ENCODE measurements around the gene TLCD5. TPM values are rescaled to one million over a fixed set of nuclear protein-coding genes. Genes with fewer than 3 reads are reported as not detected.

The TLCD5 gene
- total and polyA plus RNA-seq, 4 donors: 2.0 to 10.8 (median 3.1) TPM

DNA sequence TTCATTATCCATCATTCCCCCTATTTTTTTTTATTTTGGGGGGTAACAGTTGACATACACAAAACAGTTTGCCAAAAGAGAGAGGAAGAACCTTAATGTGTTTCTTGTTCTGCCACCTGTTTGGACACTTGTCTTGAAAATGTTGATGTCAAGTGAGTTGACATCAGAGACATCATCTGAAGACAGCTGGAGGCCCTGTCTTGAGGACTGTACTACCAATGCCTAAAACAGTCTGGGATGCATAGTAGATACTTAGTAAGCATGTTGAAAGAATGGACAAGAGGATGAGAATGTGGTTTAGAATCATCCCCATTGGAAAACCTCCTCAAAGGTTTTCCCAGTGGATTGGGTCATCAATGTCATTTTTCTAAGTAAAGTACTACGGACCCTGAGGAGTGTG, 8.7 kb downstream of the TLCD5 start:
- no peaks in the 10 kb centered on the region for H3K27me3 ChIP-seq (ENCODE audit: control insufficient read depth in 3 of 3, insufficient read depth in 3 of 3, low read length in 2 of 3)
- no peaks in the 10 kb centered on the region for H3K9me3 ChIP-seq (ENCODE audit: control insufficient read depth in 4 of 4, insufficient read depth in 3 of 4, low read length in 3 of 4)
- peaks cover 0 to 34% (median 12%) of the 10 kb centered on the region in 5 donors for H3K4me1 ChIP-seq (ENCODE audit: control insufficient read depth in 5 of 5, insufficient read depth in 5 of 5, low read length in 5 of 5)
- 82 to 83% methylated on average over 1 of the region's 1 CpG for WGBS, 2 donors
- ATAC-seq (ENCODE audit: insufficient read depth, low FRiP score) (no peak), DNase-seq (no peak)
- no peak overlapping the region for H3K27ac ChIP-seq (ENCODE audit: low read depth in 1 of 2, low read length in 1 of 2)
- TF ChIP-seq, protein P1, sequence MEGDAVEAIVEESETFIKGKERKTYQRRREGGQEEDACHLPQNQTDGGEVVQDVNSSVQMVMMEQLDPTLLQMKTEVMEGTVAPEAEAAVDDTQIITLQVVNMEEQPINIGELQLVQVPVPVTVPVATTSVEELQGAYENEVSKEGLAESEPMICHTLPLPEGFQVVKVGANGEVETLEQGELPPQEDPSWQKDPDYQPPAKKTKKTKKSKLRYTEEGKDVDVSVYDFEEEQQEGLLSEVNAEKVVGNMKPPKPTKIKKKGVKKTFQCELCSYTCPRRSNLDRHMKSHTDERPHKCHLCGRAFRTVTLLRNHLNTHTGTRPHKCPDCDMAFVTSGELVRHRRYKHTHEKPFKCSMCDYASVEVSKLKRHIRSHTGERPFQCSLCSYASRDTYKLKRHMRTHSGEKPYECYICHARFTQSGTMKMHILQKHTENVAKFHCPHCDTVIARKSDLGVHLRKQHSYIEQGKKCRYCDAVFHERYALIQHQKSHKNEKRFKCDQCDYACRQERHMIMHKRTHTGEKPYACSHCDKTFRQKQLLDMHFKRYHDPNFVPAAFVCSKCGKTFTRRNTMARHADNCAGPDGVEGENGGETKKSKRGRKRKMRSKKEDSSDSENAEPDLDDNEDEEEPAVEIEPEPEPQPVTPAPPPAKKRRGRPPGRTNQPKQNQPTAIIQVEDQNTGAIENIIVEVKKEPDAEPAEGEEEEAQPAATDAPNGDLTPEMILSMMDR (IDR thresholded peaks at IDR 0.05; ENCODE audit: control extremely low read depth, extremely low read depth): no peak
- no peak overlapping the region for H3K9ac ChIP-seq (ENCODE audit: insufficient read depth in 1 of 2, low read length in 2 of 2)
- H3K36me3 ChIP-seq (ENCODE audit: control insufficient read depth in 4 of 4, insufficient read depth in 4 of 4, low read length in 4 of 4): peaks cover 2 to 10% (median 6%) of the 10 kb centered on the region in 4 donors
- H3K4me3 ChIP-seq: no peak overlapping the region

DNA sequence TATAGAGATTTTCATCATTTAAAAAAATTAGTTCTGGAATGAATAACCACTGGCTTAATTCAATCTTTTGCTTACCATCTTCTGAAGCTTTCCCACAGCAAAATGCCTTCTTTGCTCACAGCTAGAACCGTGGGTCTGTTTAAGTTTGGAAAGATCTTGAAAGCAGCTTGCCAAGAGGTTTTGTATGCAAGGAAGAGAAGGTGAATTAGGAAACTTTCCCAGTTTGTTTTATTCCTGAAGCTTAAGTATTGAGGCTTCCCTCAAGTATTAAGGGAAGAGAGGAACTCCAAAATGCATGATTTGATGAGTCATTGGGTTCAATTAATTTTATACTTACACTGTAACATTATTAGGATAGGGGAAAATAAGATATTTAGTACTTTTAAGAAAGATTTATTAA, 9.2 kb downstream of the TLCD5 start:
- no peaks in the 10 kb centered on the region for H3K27me3 ChIP-seq (ENCODE audit: control insufficient read depth in 3 of 3, insufficient read depth in 3 of 3, low read length in 2 of 3)
- no peak overlapping the region for H3K4me3 ChIP-seq
- no peak overlapping the region for H3K9ac ChIP-seq (ENCODE audit: insufficient read depth in 1 of 2, low read length in 2 of 2)
- no peaks in the 10 kb centered on the region for H3K9me3 ChIP-seq (ENCODE audit: control insufficient read depth in 4 of 4, insufficient read depth in 3 of 4, low read length in 3 of 4)
- ATAC-seq (ENCODE audit: insufficient read depth, low FRiP score) (no peak), DNase-seq (no peak)
- H3K27ac ChIP-seq (ENCODE audit: low read depth in 1 of 2, low read length in 1 of 2): peak overlapping the region in 1 of 2 donors; percentile 46
- TF ChIP-seq, protein P1 (IDR thresholded peaks at IDR 0.05; ENCODE audit: control extremely low read depth, extremely low read depth): no peak
- H3K36me3 ChIP-seq (ENCODE audit: control insufficient read depth in 4 of 4, insufficient read depth in 4 of 4, low read length in 4 of 4): peaks cover 2 to 10% (median 6%) of the 10 kb centered on the region in 4 donors
- 25 to 65% methylated on average over 1 of the region's 1 CpG for WGBS, 2 donors
- peaks cover 0 to 39% (median 12%) of the 10 kb centered on the region in 5 donors for H3K4me1 ChIP-seq (ENCODE audit: control insufficient read depth in 5 of 5, insufficient read depth in 5 of 5, low read length in 5 of 5)

DNA sequence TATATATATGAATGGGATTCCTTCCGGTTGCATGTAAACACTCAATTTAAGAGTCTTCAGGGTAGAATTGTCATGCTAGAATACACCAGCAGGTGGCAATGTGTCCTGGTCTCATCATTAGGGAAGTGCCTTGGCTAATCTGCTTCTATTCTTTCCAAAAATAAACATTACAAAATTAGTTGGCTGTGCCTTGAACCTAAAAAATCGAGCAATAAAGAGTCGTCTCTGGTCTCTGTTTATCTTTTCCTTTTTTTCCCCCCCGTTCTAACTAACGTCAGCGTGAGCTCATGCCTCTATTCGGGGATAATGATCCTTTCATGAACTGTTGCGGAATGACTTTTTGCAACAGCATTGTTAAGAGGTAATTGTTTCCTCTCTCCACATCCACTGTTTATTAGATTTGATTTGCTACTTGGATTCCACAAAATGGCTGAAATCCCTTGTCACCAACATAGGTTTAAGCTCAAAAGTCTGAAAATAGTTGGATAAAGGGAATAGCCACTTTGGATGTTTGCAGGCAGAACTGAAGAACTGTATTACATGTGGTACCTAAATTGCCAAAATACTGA, 9.9 kb downstream of the TLCD5 start:
- TF ChIP-seq, protein P1 (IDR thresholded peaks at IDR 0.05; ENCODE audit: control extremely low read depth, extremely low read depth): peak; percentile 56
- no peak for ATAC-seq (ENCODE audit: insufficient read depth, low FRiP score)
- Histone ChIP-seq H3K27me3 (ENCODE audit: control insufficient read depth in 3 of 3, insufficient read depth in 3 of 3, low read length in 2 of 3) (no peaks in the 10 kb centered on the region), H3K4me1 (ENCODE audit: control insufficient read depth in 5 of 5, insufficient read depth in 5 of 5, low read length in 5 of 5) (peaks cover 0 to 46% (median 12%) of the 10 kb centered on the region in 5 donors), H3K9me3 (ENCODE audit: control insufficient read depth in 4 of 4, insufficient read depth in 3 of 4, low read length in 3 of 4) (no peaks in the 10 kb centered on the region), H3K27ac (ENCODE audit: low read depth in 1 of 2, low read length in 1 of 2) (peak overlapping the region; percentile 47 to 96), H3K4me3 (no peak overlapping the region), H3K36me3 (ENCODE audit: control insufficient read depth in 4 of 4, insufficient read depth in 4 of 4, low read length in 4 of 4) (peaks cover 2 to 6% (median 4%) of the 10 kb centered on the region in 4 donors), H3K9ac (ENCODE audit: insufficient read depth in 1 of 2, low read length in 2 of 2) (peak overlapping the region in 1 of 2 donors; percentile 95)
- WGBS, 2 donors: 1% methylated on average over 8 of the region's 8 CpGs
- peak; percentile 83 to 97 (median 96) for DNase-seq

DNA sequence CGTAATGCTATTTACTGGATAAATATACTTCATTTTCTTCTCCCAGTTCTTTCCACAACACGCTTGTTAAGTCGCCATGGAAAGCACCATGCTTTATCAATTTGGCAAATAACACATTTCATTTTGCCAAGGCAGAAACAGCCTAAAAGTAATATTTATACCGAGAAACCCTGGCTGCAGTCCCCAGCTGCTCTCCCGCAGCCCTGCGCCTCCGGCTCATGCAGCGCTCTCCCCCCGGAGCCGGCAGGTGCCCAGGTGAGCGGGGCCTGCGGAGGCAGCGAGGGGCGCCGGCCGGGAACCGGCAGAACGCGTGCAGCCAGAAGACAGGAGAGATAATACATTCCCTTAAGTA, 10.4 kb downstream of the TLCD5 start:
- Histone ChIP-seq H3K36me3 (ENCODE audit: control insufficient read depth in 4 of 4, insufficient read depth in 4 of 4, low read length in 4 of 4) (peaks cover 0 to under 1% (median under 1%) of the 10 kb centered on the region in 4 donors), H3K9me3 (ENCODE audit: control insufficient read depth in 4 of 4, insufficient read depth in 3 of 4, low read length in 3 of 4) (no peaks in the 10 kb centered on the region), H3K4me3 (peak overlapping the region; percentile 71), H3K27me3 (ENCODE audit: control insufficient read depth in 3 of 3, insufficient read depth in 3 of 3, low read length in 2 of 3) (no peaks in the 10 kb centered on the region), H3K9ac (ENCODE audit: insufficient read depth in 1 of 2, low read length in 2 of 2) (peak overlapping the region; percentile 4 to 95), H3K27ac (ENCODE audit: low read depth in 1 of 2, low read length in 1 of 2) (peak overlapping the region; percentile 96 to 97), H3K4me1 (ENCODE audit: control insufficient read depth in 5 of 5, insufficient read depth in 5 of 5, low read length in 5 of 5) (peaks cover 0 to 50% (median 12%) of the 10 kb centered on the region in 5 donors)
- ATAC-seq (ENCODE audit: insufficient read depth, low FRiP score) (peak; percentile 1), DNase-seq (peak in 1 of 3 donors; percentile 65)
- WGBS, 2 donors: 0 to 1% methylated on average over 19 of the region's 19 CpGs
- TF ChIP-seq, protein P1 (IDR thresholded peaks at IDR 0.05; ENCODE audit: control extremely low read depth, extremely low read depth): no peak

All from lung (tissue), 12 donors.